ENCODE measurements around the gene UQCRHL. TPM values are rescaled to one million over a fixed set of nuclear protein-coding genes. Genes with fewer than 3 reads are reported as not detected.

Gene UQCRHL
- total and polyA plus RNA-seq, 2 donors (not counting 1 experiment from before 2014, with no cell fraction given), result 0.98 to 1.8 TPM

GRCh38 chr1:15762546-15762945 is 44.9 kb downstream of the UQCRHL start:
- DNase-seq (no peak), ATAC-seq (ENCODE audit: low read depth) (no peak)
- Histone ChIP-seq H3K9ac (ENCODE audit: low read length) (no peak overlapping the region), H3K27me3 (replicated peaks in 1 of 4; ENCODE audit: control extremely low read depth in 1 of 4, control insufficient read depth in 3 of 4, insufficient read depth in 4 of 4, low read length in 3 of 4) (peaks cover 0 to 30% (median 16%) of the 10 kb centered on the region in 4 experiments), H3K4me3 (ENCODE audit: control extremely low read depth in 1 of 5, extremely low read depth in 1 of 5, insufficient read depth in 1 of 5, low read depth in 2 of 5, low read length in 4 of 5) (no peak overlapping the region), H4K20me1 (ENCODE audit: control insufficient read depth, insufficient read depth, low read length, poor library complexity, severe bottlenecking) (no peaks in the 10 kb centered on the region), H3K9me3 (ENCODE audit: control extremely low read depth in 1 of 3, control insufficient read depth in 2 of 3, insufficient read depth in 1 of 3, low read length in 2 of 3) (peaks cover 0 to 4% (median 0%) of the 10 kb centered on the region in 3 donors), H3K4me1 (ENCODE audit: control insufficient read depth in 2 of 2, insufficient read depth in 2 of 2, low read length in 2 of 2) (peaks cover 13 to 14% of the 10 kb centered on the region in 2 donors), H3K36me3 (replicated peaks in 1 of 2; ENCODE audit: control extremely low read depth in 1 of 2, control insufficient read depth in 1 of 2, extremely low read depth in 1 of 2, insufficient read depth in 2 of 2, low read length in 1 of 2) (no peaks in the 10 kb centered on the region), H3K27ac (ENCODE audit: low read length in 2 of 2) (no peak overlapping the region), H2AFZ (ENCODE audit: insufficient read depth, low read depth, low read length, poor library complexity, severe bottlenecking) (no peak overlapping the region), H3K79me2 (ENCODE audit: control insufficient read depth, insufficient read depth, low read length) (no peaks in the 10 kb centered on the region), H3K4me2 (replicated peaks; ENCODE audit: low read depth, low read length, poor library complexity, severe bottlenecking) (no peak overlapping the region)
- 73% methylated on average over 9 of the region's 10 CpGs for WGBS (ENCODE audit: insufficient coverage)
- Mint-ChIP-seq H3K27me3 (peaks cover 36% of the 10 kb centered on the region), H3K27ac (no peak overlapping the region), H3K4me1 (peaks cover 8% of the 10 kb centered on the region), H3K9me3 (ENCODE audit: insufficient read depth) (no peaks in the 10 kb centered on the region), H3K4me3 (no peak overlapping the region)
- ChIA-PET POLR2A (interaction anchor here (0.6 kb wide), 1 partner anchor 207 kb away, joined by 3 read pairs; no protein-coding TSS in a partner anchor), CTCF (interaction anchor here (1.0 kb wide), 1 partner anchor 21 kb away, joined by 3 read pairs; no protein-coding TSS in a partner anchor)
- intact Hi-C loops (cut with micrococcal nuclease), result no loop called here
- TF ChIP-seq, protein P1, sequence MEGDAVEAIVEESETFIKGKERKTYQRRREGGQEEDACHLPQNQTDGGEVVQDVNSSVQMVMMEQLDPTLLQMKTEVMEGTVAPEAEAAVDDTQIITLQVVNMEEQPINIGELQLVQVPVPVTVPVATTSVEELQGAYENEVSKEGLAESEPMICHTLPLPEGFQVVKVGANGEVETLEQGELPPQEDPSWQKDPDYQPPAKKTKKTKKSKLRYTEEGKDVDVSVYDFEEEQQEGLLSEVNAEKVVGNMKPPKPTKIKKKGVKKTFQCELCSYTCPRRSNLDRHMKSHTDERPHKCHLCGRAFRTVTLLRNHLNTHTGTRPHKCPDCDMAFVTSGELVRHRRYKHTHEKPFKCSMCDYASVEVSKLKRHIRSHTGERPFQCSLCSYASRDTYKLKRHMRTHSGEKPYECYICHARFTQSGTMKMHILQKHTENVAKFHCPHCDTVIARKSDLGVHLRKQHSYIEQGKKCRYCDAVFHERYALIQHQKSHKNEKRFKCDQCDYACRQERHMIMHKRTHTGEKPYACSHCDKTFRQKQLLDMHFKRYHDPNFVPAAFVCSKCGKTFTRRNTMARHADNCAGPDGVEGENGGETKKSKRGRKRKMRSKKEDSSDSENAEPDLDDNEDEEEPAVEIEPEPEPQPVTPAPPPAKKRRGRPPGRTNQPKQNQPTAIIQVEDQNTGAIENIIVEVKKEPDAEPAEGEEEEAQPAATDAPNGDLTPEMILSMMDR (IDR thresholded peaks at IDR 0.05), result no peak
- TF ChIP-seq EZH2 (IDR thresholded peaks at IDR 0.05; ENCODE audit: borderline replicate concordance, insufficient read depth, low read depth, low read length, poor library complexity, severe bottlenecking), result no peak

GRCh38 chr1:15761366-15762128 is 45.9 kb downstream of the UQCRHL start:
- Histone ChIP-seq H3K9me3 (ENCODE audit: control extremely low read depth in 1 of 3, control insufficient read depth in 2 of 3, insufficient read depth in 1 of 3, low read length in 2 of 3) (peaks cover 0 to 6% (median 0%) of the 10 kb centered on the region in 3 donors), H3K79me2 (ENCODE audit: control insufficient read depth, insufficient read depth, low read length) (no peaks in the 10 kb centered on the region), H3K4me1 (ENCODE audit: control insufficient read depth in 2 of 2, insufficient read depth in 2 of 2, low read length in 2 of 2) (peaks cover 15 to 20% of the 10 kb centered on the region in 2 donors), H3K9ac (ENCODE audit: low read length) (no peak overlapping the region), H3K27me3 (replicated peaks in 1 of 4; ENCODE audit: control extremely low read depth in 1 of 4, control insufficient read depth in 3 of 4, insufficient read depth in 4 of 4, low read length in 3 of 4) (peaks cover 0 to 37% (median 21%) of the 10 kb centered on the region in 4 experiments), H2AFZ (ENCODE audit: insufficient read depth, low read depth, low read length, poor library complexity, severe bottlenecking) (no peak overlapping the region), H3K4me2 (replicated peaks; ENCODE audit: low read depth, low read length, poor library complexity, severe bottlenecking) (no peak overlapping the region), H3K36me3 (replicated peaks in 1 of 2; ENCODE audit: control extremely low read depth in 1 of 2, control insufficient read depth in 1 of 2, extremely low read depth in 1 of 2, insufficient read depth in 2 of 2, low read length in 1 of 2) (no peaks in the 10 kb centered on the region), H3K4me3 (ENCODE audit: control extremely low read depth in 1 of 5, extremely low read depth in 1 of 5, insufficient read depth in 1 of 5, low read depth in 2 of 5, low read length in 4 of 5) (no peak overlapping the region), H3K27ac (ENCODE audit: low read length in 2 of 2) (no peak overlapping the region), H4K20me1 (ENCODE audit: control insufficient read depth, insufficient read depth, low read length, poor library complexity, severe bottlenecking) (no peaks in the 10 kb centered on the region)
- WGBS (ENCODE audit: insufficient coverage), result 33% methylated on average over 3 of the region's 8 CpGs
- ATAC-seq (ENCODE audit: low read depth), result no peak
- peaks cover 17% of the 10 kb centered on the region for H3K4me1 Mint-ChIP-seq
- no peak for DNase-seq
- peaks cover 41% of the 10 kb centered on the region for H3K27me3 Mint-ChIP-seq
- CTCF ChIA-PET, result interaction anchor here (0.6 to 1.1 kb wide), 5 partner anchors 16 to 333 kb away, joined by 3 to 5 read pairs (median 3); no protein-coding TSS in a partner anchor
- intact Hi-C loops (cut with micrococcal nuclease), result no loop called here
- no peak overlapping the region for H3K4me3 Mint-ChIP-seq
- no peak for TF ChIP-seq EZH2 (IDR thresholded peaks at IDR 0.05; ENCODE audit: borderline replicate concordance, insufficient read depth, low read depth, low read length, poor library complexity, severe bottlenecking)
- H3K9me3 Mint-ChIP-seq (ENCODE audit: insufficient read depth), result no peaks in the 10 kb centered on the region
- H3K27ac Mint-ChIP-seq, result no peak overlapping the region
- POLR2A ChIA-PET, result no interaction called here
